Loucy (cell line): Measurements from ENCODE around the gene ETS1.

ENCODE experiments used
- CTCF ChIP-seq: fragments of 200-600 bp; sonication (generic); conservative IDR thresholded peaks from 2 replicates; pipeline ENCODE4 v1.5.1; 2014; ENCODE audit warnings: mild to moderate bottlenecking, antibody characterized with exemption, low read length
- EZH2phosphoT487 ChIP-seq: fragments of 200-600 bp; IDR thresholded peaks from 2 replicates; pipeline ENCODE4 v1.6.1; 2018; ENCODE audit warnings: antibody characterized with exemption, mild to moderate bottlenecking, moderate library complexity, borderline replicate concordance

- TF ChIP-seq CTCF (no peak), EZH2phosphoT487 (no peak)
Observed at GRCh38 chr11:128525411-128526243, 61.7 kb downstream of the ETS1 start.
